HG03108 (cell line): ENCODE data around the gene SMARCC2.

Source experiments
- ATAC-seq: cut with Tn5 transposase; IDR thresholded peaks from one replicate; pipeline ENCODE4 v1.9.1; 2021; ENCODE audit warnings: moderate library complexity; ENCODE audit not compliant: unreplicated experiment

SMARCC2 gene

DNA sequence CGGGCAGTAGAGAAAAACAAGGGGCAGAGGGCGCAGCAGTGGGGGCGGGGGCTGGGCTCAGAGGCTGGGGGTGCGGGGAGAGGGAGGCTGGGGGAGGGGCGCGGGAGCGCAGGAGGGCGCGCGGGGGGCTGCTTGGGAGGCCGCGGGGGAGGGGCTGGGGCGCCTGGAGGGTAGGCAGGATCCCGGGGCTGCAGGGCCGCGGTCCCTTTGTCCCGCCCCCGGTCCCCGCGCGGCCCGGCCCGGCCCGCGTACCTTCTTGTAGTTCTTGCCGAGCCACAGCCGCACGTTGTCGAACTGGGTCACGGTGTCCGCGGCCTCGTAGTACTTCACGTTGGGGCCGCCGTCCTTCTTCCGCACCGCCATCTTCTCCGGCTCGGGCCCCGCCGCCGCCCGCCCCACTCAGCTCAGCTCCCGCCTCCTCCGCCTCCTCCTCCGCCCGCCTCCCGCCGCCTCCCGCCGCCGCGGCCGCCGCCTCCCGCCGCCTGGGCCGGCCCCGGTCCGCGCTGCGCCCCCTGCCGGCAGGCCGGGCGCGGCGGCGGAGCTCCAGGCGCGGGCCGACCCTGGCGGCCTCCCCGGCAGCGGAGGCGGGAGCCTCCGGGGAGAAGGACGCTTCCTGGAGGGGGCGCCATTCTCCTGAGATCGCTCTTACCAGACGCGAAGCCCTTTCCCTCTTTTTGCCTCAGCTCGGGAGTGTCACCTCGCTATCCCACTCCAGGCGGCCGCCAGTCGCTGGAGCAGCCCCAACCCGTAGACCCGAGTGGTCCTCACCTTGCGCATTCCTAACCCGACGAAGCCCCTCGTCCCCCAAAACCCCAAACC lies at the start of gene SMARCC2:
Gene SMARCC2, minus strand, starts transcription at position 385 of the 819 bp plus-strand sequence. Its CDS starts 22 bp downstream, at position 363.
- peak; percentile 78 for ATAC-seq

DNA sequence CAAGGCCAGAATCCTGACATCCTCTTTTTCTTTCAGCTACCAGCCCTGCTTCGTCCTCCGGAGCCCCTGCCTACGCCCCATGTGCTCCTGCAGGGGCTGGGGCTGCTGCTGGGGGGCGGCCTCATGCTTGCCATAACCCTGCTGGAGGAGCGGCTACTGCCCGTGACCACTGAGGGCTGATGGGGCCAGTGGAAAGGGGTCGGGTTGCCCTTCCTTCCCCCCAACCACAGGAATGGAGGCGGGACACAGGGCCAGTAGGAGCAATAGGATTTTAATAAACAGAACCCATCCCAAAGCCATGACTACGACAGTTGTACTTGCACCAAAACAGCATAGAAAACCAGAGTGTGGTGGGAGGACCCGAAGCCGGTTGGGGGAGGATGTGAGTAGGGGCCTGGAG lies 48.3 kb upstream of the SMARCC2 start:
- no peak for ATAC-seq

DNA sequence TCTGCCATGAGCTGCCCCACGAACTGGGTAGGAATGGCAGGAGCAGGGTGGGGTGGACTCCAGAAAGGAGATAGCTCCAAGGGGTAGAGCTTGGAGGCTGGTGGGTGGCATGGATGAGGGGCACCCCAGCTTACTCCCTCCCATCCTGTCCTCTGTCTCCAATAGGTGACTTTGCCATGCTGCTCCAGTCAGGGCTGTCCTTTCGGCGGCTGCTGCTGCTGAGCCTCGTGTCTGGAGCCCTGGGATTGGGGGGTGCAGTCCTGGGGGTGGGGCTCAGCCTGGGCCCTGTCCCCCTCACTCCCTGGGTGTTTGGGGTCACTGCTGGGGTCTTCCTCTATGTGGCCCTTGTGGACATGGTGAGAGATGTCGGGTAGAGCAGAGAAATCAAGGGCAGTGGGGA lies 47.7 kb upstream of the SMARCC2 start:
- ATAC-seq = no peak

DNA sequence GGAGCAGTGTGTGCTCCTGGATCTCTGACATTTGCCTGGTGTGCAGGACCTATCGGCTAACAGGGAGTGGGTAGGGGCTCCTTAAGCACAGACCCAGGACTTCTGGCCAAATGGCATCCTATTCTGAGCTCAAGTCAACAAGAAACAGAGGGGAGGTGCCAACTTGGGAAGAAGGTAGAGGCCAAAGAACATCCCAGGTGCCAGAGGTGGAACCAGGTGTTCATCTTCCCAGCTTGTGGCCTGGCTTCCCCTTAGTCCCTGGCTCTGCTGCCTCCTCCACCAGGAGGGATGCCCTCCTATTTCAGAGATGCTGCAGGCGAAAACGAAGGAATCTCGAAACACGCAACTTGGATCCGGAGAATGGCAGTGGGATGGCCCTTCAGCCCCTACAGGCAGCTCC lies 46.8 kb upstream of the SMARCC2 start:
- ATAC-seq = no peak

DNA sequence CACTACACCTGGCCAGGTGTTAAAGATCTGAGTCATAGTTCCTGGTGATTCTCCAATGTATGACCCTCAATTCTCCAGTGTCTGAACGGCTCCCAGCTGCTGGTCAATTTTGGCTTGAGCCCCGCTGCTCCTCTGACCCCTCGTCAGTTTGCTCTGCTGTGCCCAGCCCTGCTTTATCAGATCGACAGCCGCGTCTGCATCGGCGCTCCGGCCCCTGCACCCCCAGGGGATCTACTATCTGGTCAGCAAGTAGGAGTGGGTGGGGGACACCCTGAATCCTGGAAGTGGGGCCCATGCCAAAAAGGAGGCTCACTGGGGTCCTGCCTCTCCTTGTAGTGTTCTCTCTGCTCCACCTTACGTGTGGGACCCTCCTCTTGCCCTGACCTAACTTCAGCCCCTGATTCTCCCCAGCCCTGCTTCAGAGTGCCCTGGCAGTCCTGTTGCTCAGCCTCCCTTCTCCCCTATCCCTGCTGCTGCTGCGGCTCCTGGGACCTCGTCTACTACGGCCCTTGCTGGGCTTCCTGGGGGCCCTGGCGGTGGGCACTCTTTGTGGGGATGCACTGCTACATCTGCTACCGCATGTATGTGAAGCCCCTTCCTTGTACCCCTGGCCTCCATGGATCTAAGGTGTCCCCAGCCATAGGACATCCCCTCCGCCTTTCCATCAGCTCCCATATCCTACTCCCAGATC lies 45.6 kb upstream of the SMARCC2 start:
- ATAC-seq = no peak

DNA sequence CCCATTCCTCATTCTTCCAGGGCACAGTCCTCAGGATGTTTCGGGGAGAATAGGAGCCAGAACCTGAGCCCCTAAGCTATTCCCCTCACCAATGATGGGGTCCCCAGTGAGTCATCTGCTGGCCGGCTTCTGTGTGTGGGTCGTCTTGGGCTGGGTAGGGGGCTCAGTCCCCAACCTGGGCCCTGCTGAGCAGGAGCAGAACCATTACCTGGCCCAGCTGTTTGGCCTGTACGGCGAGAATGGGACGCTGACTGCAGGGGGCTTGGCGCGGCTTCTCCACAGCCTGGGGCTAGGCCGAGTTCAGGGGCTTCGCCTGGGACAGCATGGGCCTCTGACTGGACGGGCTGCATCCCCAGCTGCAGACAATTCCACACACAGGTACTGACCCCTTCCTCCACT lies 41.9 kb upstream of the SMARCC2 start:
- no peak for ATAC-seq

DNA sequence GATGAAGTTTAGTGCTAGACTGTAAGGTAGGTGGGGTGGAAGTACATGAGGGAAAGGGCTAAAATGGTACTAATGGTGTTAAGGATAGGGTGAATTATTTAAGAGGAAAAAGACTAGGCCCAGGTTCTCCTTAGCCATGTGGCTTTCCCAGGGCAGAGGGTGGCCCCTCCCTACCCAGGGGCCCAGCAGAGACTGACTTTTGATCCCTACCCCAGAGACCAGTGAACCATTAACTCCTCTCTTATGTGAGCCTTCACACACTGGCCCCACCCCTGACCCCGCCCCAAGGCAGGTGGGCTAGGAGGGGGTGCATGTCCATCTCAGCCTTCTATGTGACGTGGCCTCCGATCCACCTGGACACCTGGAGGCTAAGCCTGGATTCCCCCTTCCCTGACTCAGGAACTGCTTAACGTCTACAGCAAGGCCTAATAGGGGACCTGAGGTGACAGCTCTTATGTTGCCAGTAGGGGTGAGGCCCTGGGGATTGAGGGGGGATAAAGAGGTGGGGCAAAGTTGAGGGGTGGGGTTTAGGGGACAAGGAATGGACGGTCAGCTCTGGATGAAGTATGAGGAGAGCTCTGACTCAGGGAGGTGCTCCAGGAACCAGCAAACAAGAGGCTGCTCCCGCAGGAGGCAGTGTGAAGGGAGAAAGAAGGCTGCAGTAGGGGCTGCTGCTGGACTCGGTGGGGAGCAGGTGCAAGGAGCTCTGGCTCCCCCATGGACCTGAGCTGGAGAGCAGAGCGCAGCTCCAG lies 41.3 kb upstream of the SMARCC2 start:
- no peak for ATAC-seq

DNA sequence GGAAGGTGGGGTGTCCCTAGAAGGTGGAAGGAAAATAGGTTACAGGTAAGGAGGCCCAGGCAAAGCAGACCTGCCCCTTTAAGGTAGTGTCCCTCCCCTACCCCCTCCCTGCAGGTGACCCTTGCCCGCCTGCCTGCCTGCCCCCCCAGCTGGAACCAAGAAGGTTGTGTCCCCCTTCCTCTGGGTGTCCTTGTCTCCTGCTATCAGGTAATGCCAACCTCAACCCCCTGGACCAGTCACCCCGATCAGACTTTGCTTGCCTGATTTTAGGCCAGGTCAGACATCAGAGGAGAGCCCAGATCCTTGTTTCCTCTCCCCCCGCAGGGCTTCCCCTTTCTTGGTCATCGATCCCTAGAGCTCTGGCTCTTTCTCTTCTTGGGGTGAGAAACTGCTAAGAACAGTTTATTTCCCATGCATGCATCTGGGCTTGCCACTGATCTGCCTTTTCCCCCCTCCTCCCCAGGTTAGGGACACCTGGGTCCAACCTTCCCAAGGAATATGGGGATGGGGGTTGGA lies 40.7 kb upstream of the SMARCC2 start, which contains the start of gene SLC39A5:
Gene SLC39A5, plus strand, starts transcription at position 136 of the 516 bp plus-strand sequence. CDS start 1,224 bp downstream, outside the sequence.
- no peak for ATAC-seq

DNA sequence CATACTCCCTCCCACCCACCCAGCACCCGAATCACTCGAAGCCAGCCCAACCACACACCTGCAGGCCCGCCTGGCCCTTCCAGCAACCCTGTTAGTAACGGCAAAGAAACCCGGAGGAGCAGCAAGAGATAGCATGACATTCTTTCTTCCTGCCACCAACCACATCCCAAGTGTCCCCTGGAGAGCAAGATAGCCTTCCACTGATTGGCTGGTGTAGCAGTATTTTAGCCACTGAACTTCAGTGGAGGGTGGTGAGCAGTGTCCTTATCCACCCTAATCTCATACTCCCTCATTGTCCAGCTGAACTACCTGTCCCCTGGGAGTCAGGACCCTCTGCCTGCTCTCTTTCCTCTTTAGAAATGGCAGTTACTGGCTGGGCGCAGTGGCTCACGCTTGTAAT lies 39.8 kb upstream of the SMARCC2 start:
- ATAC-seq = no peak

DNA sequence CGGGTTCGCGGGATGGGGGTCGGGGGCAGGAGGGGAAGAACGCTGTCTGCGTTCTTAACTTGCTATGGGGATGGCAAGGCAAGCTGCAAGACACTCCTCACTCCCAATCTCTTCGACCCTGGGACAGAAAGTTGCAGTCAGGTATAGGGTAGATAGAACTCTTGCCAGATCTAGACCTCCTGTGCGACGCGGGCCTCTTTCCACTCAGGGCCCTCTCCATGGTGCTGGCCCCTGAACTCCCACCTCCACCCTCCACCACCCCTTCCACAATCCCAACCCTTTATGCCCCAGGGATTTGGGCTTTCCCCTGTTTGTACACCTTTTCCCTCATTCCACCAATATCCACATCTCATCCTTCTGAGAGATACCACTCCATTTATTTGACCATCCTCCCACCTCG lies 35.7 kb upstream of the SMARCC2 start:
- no peak for ATAC-seq

DNA sequence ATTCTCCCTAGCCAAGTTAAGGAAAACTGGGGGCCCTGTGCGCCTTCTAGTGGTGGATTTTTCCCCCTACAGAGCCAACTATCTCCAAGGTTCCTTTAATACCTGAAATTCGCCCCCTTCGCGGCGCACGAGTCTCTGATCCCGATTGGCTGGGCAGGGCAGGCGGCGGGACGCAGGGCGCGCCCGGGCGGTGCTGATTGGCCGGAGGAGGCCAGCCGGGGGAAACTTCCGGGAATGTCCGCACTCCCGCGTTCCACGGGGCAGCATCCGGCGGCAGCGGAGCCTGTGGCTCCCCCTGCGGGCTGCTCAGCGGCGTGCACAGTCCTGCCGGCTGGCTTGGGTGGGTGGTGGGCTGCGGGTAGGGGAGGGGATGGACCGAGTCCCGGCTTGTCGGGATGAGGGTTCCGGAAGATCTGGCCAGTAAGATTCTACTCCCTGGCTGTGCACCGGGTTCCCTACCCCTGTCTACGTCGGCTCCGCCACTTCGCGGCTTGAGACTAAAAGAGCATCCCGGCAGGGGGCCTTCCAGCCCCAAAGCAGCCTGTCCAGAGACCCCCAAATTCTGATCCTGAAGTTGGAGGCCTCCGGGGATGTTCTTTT lies 34.9 kb upstream of the SMARCC2 start, which contains the start of gene NABP2:
Gene NABP2, plus strand, starts transcription at position 241 of the 600 bp plus-strand sequence. CDS start 515 bp downstream, outside the sequence.
- ATAC-seq = peak; percentile 68

DNA sequence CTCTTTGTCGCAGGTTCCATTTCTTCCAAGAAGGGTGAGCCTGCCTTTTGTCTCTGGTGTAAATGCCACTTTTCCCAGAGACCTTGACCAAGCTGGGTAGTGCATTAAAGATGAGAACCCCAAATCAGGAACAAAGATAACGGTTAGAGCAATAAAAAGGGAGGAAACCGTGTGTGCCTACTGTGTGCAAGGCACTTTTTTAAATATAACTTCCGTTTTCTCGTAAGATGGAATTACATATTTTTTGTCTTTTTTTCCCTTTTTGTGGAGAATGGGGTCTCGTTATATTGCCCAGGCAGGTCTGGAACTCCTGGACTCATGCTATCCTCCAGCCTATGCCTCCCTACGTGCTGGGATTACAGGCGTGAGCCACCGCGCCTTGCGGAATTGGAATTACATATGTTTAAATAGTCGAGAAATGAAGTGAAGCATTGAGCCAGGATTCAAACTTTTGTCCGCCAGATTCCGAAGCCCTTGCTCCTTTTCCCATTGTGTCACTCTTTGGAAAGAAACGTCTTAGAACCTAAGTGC lies 34.4 kb upstream of the SMARCC2 start:
- no peak for ATAC-seq

DNA sequence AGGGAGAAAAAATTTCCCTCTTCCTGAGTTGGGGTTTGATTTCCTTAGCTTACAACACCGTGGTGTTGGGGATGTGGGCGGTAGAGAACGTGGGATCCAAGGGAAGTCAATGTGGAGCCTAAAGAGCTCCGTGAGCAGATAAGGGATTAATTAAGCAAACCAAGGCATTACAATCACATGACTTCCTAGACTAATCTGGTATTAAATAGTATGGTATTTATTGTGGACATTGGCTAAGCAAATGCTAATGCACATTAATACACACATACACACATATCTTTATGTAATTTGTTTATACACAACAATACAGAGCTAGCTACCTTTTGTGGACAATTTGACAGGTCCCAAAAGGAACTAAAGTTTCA lies 33.2 kb upstream of the SMARCC2 start:
- ATAC-seq = no peak

DNA sequence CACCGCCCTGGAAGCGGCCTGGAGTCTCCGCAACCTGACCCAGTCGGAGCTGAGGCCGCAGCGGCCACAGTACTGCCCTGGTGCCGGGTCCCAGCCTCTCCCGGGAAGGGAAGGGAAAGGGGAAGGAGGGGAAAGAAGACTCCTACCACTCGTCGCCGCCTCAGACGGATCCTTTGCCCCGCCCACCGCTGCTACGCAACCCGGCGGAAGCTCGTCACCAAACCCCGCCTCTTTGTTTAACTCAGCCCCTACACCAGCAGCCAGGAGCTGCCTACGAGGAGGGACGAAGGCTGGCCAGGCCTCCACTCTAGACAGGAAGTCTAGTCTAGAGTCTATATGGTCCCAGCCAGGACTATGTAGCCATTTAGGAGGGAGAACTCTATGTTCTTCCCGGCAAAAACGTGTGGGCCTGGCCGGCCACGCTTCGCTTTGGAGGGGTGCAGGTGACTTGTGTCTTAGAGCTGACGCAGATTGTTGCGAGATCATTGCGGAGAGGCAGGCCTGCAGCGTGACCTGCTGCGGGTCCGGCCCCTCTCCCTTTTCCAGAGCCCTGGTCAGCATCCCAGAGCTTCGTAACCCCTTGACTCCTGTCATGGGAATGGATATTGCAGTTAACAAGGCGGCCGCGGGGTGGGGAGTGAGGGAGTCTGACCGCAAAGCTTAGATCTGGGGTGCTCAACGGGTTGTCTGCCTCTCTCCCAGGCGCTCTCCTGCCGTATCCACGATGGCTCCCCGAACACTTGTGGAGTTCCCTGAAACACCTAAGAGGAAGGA lies 32.7 kb upstream of the SMARCC2 start, which contains the start of gene RNF41:
Gene RNF41, minus strand, starts transcription at position 166 of the 774 bp plus-strand sequence. CDS start 7,875 bp downstream, outside the sequence.
- peak; percentile 82 for ATAC-seq

DNA sequence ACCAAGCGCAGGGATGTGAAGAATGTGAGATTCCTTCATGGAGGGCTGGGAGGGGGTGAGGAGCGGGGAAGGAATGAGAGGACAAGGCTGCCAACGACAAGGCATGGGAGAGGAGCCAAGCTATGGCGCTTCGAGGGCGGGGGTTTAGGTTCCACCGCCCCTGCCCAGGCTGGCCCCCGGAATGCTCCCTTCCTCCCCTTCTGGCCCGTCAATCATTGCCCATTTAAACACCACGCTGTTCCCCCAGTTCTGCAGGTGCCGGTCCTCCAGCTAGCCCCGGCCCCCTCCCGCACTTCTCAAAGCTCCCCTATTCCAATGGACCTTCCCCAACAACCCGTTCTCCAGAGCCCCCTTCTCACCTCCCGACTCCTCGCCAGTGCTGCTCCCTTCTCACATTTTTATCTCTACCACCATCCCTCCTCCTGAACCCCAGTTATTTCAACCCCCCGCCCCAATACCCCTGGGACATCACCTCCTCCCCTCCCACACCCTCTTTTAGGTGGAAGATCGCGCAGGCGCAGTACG lies 32.0 kb upstream of the SMARCC2 start:
- peak; percentile 15 for ATAC-seq

DNA sequence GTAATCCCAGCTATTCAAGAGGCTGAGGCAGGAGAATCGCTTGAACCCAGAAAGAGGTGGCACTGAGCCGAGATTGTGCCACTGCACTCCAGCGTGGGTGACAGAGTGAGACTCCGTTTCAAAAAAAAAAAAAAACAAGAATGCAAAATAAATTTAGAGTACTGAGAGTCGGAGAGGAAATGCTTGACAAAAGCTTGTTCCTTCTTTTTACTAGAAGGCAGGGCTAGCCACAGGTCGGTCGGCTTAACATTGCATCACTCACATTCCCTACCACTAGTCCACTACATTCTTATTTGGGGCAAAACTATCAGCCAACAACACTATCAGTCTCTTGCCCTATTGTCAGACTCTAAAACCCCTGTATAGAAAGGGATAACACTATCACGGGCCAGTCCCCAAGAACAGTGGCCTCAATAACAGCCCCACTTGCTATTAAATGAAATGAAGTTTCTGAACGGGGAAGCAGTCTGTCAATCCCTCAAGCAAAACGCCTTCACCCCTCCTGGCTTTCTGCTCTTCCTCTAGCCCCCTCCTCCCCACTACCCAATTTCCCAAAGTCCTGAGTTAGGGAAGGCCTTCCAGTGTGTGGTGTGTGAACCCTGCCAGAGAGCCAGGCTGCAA lies 31.4 kb upstream of the SMARCC2 start:
- no peak for ATAC-seq

DNA sequence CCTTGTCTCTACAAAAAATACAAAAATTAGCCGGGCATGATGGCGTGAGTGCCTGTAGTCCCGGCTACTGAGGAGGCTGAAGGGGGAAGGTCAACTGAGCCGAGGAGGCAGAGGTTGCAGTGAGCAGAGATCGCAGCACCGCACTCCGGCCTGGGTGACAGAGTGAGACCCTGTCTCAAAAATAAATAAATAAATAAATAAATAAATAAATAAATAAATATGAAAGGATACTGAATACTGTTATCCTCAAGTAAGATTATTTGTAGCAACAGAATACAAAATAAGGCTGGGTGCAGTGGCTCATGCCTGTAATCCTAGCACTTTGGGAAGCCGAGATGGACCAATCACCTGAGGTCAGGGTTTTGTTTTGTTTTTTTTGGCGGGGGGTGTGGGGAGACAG lies 30.6 kb upstream of the SMARCC2 start:
- ATAC-seq = no peak

DNA sequence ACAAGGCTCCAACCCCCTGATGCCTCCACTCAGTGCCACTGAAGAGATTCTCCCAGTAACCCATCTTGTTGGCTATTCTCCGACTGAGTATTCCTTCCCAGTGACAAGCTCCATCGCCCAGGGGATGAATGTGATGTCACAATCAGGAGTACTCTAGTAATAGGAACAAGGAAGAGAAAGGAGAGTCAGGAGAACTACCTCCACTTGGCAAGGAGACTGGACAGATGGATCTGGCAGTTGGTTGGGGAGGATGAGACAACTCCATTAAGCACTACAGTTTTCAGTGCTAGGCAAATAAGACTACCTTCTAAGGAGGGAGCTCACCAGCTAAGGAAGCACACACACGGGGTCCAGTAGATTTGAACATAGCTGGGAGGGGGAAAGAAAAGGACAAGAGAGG lies 27.2 kb upstream of the SMARCC2 start:
- no peak for ATAC-seq

DNA sequence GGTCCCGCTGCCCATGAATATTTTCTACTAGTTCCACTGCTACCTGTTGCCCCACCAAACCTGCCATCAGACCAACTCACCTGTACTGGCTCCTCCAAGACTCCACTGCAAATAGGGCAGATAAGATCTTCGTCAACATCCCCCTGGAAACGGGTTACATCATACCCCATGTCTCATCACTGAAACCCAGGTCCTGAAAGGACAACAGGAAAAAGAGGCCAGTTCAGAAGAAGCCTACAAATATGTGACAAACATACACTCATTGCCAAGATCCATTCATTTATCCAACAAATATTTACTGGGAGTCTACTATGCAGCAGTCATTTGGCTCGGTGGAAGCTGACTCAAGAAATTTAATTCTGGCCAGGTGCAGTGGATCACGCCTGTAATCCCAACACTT lies 24.6 kb upstream of the SMARCC2 start:
- no peak for ATAC-seq
